MM.1S (cell line): Measurements from ENCODE around the gene FANCC.

ENCODE experiments used
- DNase-seq: peaks from one replicate; pipeline ENCODE4 v3.0.0-alpha.2; 2015
- H2AFZ ChIP-seq: fragments of 300-600 bp; sonication (generic); 2 replicates; pipeline ENCODE4 v1.6.0; 2016; ENCODE audit warnings: antibody characterized with exemption, low read length
- H3F3A ChIP-seq: fragments of 300-600 bp; sonication (generic); 2 replicates; pipeline ENCODE4 v1.6.1; 2016; ENCODE audit warnings: mild to moderate bottlenecking, antibody characterized with exemption, low read length, moderate library complexity, mixed read lengths; ENCODE audit not compliant: insufficient read depth
- H3K27ac ChIP-seq: fragments of 300-600 bp; sonication (generic); 2 replicates; pipeline ENCODE4 v1.5.1; 2016; ENCODE audit warnings: mild to moderate bottlenecking, low read length
- H3K27me3 ChIP-seq: fragments of 300-600 bp; sonication (generic); replicated peaks from 2 replicates; pipeline ENCODE4 v1.6.0; 2016; ENCODE audit warnings: low read length; ENCODE audit not compliant: insufficient read depth
- H3K36me3 ChIP-seq: fragments of 300-600 bp; sonication (generic); replicated peaks from 2 replicates; pipeline ENCODE4 v1.6.1; 2016; ENCODE audit warnings: mild to moderate bottlenecking, low read length, mixed read lengths; ENCODE audit not compliant: insufficient read depth
- H3K4me1 ChIP-seq: fragments of 300-600 bp; sonication (generic); 2 replicates; pipeline ENCODE4 v1.6.1; 2016; ENCODE audit warnings: low read length, mixed read lengths
- H3K4me2 ChIP-seq: fragments of 300-600 bp; sonication (generic); 2 replicates; pipeline ENCODE4 v1.6.0; 2016; ENCODE audit warnings: low read depth, low read length
- H3K4me3 ChIP-seq: fragments of 300-600 bp; sonication (generic); 2 replicates; pipeline ENCODE4 v1.5.1; 2016; ENCODE audit warnings: low read length, mixed read lengths
- H3K79me2 ChIP-seq: fragments of 300-600 bp; sonication (generic); 2 replicates; pipeline ENCODE4 v1.6.1; 2016; ENCODE audit warnings: mixed run types, low read length, mixed read lengths
- H3K9ac ChIP-seq: fragments of 300-600 bp; sonication (generic); 2 replicates; pipeline ENCODE4 v1.6.1; 2016; ENCODE audit warnings: low read length, mixed read lengths
- H3K9me2 ChIP-seq: fragments of 300-600 bp; sonication (generic); replicated peaks from 2 replicates; pipeline ENCODE4 v1.6.1; 2016; ENCODE audit warnings: mild to moderate bottlenecking, low read length, mixed read lengths; ENCODE audit not compliant: insufficient read depth
- H3K9me3 ChIP-seq: fragments of 300-600 bp; sonication (generic); replicated peaks from 2 replicates; pipeline ENCODE4 v1.6.1; 2016; ENCODE audit warnings: mild to moderate bottlenecking, low read length, mixed read lengths; ENCODE audit not compliant: insufficient read depth
- H4K20me1 ChIP-seq: fragments of 300-600 bp; sonication (generic); 2 replicates; pipeline ENCODE4 v1.6.1; 2016; ENCODE audit warnings: mild to moderate bottlenecking, low read length, moderate library complexity, mixed read lengths; ENCODE audit not compliant: insufficient read depth
- CTCF ChIP-seq: fragments of 300-600 bp; sonication (generic); IDR thresholded peaks from 2 replicates; pipeline ENCODE4 v1.5.1; 2016; ENCODE audit warnings: antibody characterized with exemption, low read length, mixed read lengths
- EZH2 ChIP-seq: fragments of 300-600 bp; sonication (generic); optimal IDR thresholded peaks from 2 replicates; pipeline ENCODE3; 2017; ENCODE audit warnings: low read depth, mild to moderate bottlenecking, antibody characterized with exemption, low read length, mixed read lengths
- EZH2phosphoT487 ChIP-seq: fragments of 300-600 bp; sonication (generic); IDR thresholded peaks from 2 replicates; pipeline ENCODE4 v1.6.1; 2018; ENCODE audit warnings: antibody characterized with exemption, low read length

The FANCC gene

GRCh38 chr9:95147452-95148207 is 169.9 kb downstream of the FANCC start:
- H3K79me2 ChIP-seq, result no peaks in the 10 kb centered on the region
- H3K9ac ChIP-seq, result no peak overlapping the region
- H3K9me2 ChIP-seq, result no peaks in the 10 kb centered on the region
- H3K4me1 ChIP-seq, result no peaks in the 10 kb centered on the region
- DNase-seq, result no peak
- no peaks in the 10 kb centered on the region for H3K27me3 ChIP-seq
- no peak overlapping the region for H2AFZ ChIP-seq
- TF ChIP-seq CTCF (no peak), EZH2phosphoT487 (no peak), EZH2 (no peak)
- no peak overlapping the region for H3K4me2 ChIP-seq
- H3K4me3 ChIP-seq, result no peak overlapping the region
- no peaks in the 10 kb centered on the region for H3K9me3 ChIP-seq
- H3K27ac ChIP-seq, result no peak overlapping the region
- H3F3A ChIP-seq, result no peaks in the 10 kb centered on the region
- H4K20me1 ChIP-seq, result no peaks in the 10 kb centered on the region; the same call in 1 of the 2 replicates
- H3K36me3 ChIP-seq, result no peaks in the 10 kb centered on the region

- TF ChIP-seq CTCF (no peak), EZH2phosphoT487 (no peak), EZH2 (no peak)
- H3K27me3 ChIP-seq, result no peaks in the 10 kb centered on the region
- H2AFZ ChIP-seq, result no peak overlapping the region
These were observed 173.6 kb downstream of the FANCC start for GRCh38 chr9:95143591-95144561.

GRCh38 chr9:95142728-95143127 is 174.8 kb downstream of the FANCC start:
- Histone ChIP-seq H3K4me3 (no peak overlapping the region), H3K9me3 (no peaks in the 10 kb centered on the region), H3K4me2 (no peak overlapping the region), H3K9ac (no peak overlapping the region), H2AFZ (no peak overlapping the region), H4K20me1 (no peaks in the 10 kb centered on the region; the same call in 1 of the 2 replicates), H3F3A (no peaks in the 10 kb centered on the region), H3K79me2 (no peaks in the 10 kb centered on the region), H3K27ac (no peak overlapping the region), H3K36me3 (no peaks in the 10 kb centered on the region), H3K4me1 (no peaks in the 10 kb centered on the region), H3K27me3 (no peaks in the 10 kb centered on the region), H3K9me2 (no peaks in the 10 kb centered on the region)
- DNase-seq, result no peak
- TF ChIP-seq EZH2, result no peak
- no peak for TF ChIP-seq CTCF
- TF ChIP-seq EZH2phosphoT487, result no peak

More at GRCh38 chr9:95143591-95144561, 173.6 kb downstream of the FANCC start:
- no peaks in the 10 kb centered on the region for H3K9me3 ChIP-seq
- H3K4me1 ChIP-seq, result no peaks in the 10 kb centered on the region
- H3K36me3 ChIP-seq, result no peaks in the 10 kb centered on the region
- H3K9me2 ChIP-seq, result no peaks in the 10 kb centered on the region
- no peak overlapping the region for H3K9ac ChIP-seq
- H3K79me2 ChIP-seq, result no peaks in the 10 kb centered on the region
- no peak overlapping the region for H3K27ac ChIP-seq
- DNase-seq, result no peak
- no peaks in the 10 kb centered on the region; the same call in 1 of the 2 replicates for H4K20me1 ChIP-seq
- H3K4me3 ChIP-seq, result no peak overlapping the region
- H3K4me2 ChIP-seq, result no peak overlapping the region
- no peaks in the 10 kb centered on the region for H3F3A ChIP-seq
